Left renal pelvis (tissue), 4 donors: Measurements from ENCODE around the gene CEP85L. TPM values are rescaled to one million over a fixed set of nuclear protein-coding genes. Genes with fewer than 3 reads are reported as not detected.

Experiments
- DNase-seq, 4 donors: peaks; one replicate each; pipeline ENCODE4 v3.0.0-alpha.2; 2013; ENCODE audit warnings: low read depth in 4 of 4, low spot score in 3 of 4
- polyA plus RNA-seq, 4 donors: library from polyadenylated mRNA; unstranded; fragments of 120-200 nt; gene quantifications; one replicate each; pipeline ENCODE4 v1.2.1, GENCODE V29; 2013; ENCODE audit not compliant: insufficient read length in 4 of 4

Gene CEP85L
- polyA plus RNA-seq, 4 donors = 6.7 to 12.5 (median 8.9) TPM

- DNase-seq = no peak
These were observed 102.8 kb downstream of the CEP85L start for GRCh38 chr6:118548613-118549012.

GRCh38 chr6:118548136-118548535 is 103.3 kb downstream of the CEP85L start, which contains the start of gene PLN:
PLN (plus strand) TSS chr6:118548296; CDS start chr6:118558922, 10,626 bp downstream.
- no peak for DNase-seq

- DNase-seq = no peak
These were observed 104.5 kb downstream of the CEP85L start for GRCh38 chr6:118546880-118547218.

GRCh38 chr6:118546164-118546879 is 105.1 kb downstream of the CEP85L start:
- no peak for DNase-seq

- DNase-seq = no peak
These were observed 107.3 kb downstream of the CEP85L start for GRCh38 chr6:118544105-118544504.

- DNase-seq = no peak
These were observed 109.0 kb downstream of the CEP85L start for GRCh38 chr6:118542184-118542952.

- DNase-seq = no peak
These were observed 113.8 kb downstream of the CEP85L start for GRCh38 chr6:118537574-118537973.

- DNase-seq = no peak
These were observed 114.9 kb downstream of the CEP85L start for GRCh38 chr6:118536478-118536877.

- DNase-seq = no peak
These were observed 116.1 kb downstream of the CEP85L start for GRCh38 chr6:118535176-118535844.

- no peak for DNase-seq
These were observed 120.4 kb downstream of the CEP85L start for GRCh38 chr6:118530942-118531341.

- no peak for DNase-seq
These were observed 121.6 kb downstream of the CEP85L start for GRCh38 chr6:118529756-118530155.

GRCh38 chr6:118528129-118528528 is 123.3 kb downstream of the CEP85L start:
- DNase-seq = no peak

GRCh38 chr6:118525913-118526780 is 125.2 kb downstream of the CEP85L start:
- no peak for DNase-seq

- DNase-seq = no peak
These were observed 126.7 kb downstream of the CEP85L start for GRCh38 chr6:118524686-118525085.

GRCh38 chr6:118523216-118523615 is 128.2 kb downstream of the CEP85L start:
- no peak for DNase-seq

- no peak for DNase-seq
These were observed 129.0 kb downstream of the CEP85L start for GRCh38 chr6:118522422-118522821.

GRCh38 chr6:118514689-118515088 is 136.7 kb downstream of the CEP85L start:
- no peak for DNase-seq

GRCh38 chr6:118511930-118512715 is 139.3 kb downstream of the CEP85L start:
- no peak for DNase-seq

- DNase-seq = no peak
These were observed 142.3 kb downstream of the CEP85L start for GRCh38 chr6:118509009-118509617.
